GM18499 (cell line): Measurements from ENCODE around the gene SPP1.
"Not testable (repeated sequence)": the region's sequence is repeated elsewhere in the genome, so short reads cannot be mapped to it uniquely, and the experiment has no call there.

Experiments used
- ATAC-seq: cut with Tn5 transposase; IDR thresholded peaks from one replicate; pipeline ENCODE4 v1.9.1; 2021; ENCODE audit warnings: moderate number of reproducible peaks; ENCODE audit not compliant: insufficient read depth, unreplicated experiment

SPP1 gene

DNA sequence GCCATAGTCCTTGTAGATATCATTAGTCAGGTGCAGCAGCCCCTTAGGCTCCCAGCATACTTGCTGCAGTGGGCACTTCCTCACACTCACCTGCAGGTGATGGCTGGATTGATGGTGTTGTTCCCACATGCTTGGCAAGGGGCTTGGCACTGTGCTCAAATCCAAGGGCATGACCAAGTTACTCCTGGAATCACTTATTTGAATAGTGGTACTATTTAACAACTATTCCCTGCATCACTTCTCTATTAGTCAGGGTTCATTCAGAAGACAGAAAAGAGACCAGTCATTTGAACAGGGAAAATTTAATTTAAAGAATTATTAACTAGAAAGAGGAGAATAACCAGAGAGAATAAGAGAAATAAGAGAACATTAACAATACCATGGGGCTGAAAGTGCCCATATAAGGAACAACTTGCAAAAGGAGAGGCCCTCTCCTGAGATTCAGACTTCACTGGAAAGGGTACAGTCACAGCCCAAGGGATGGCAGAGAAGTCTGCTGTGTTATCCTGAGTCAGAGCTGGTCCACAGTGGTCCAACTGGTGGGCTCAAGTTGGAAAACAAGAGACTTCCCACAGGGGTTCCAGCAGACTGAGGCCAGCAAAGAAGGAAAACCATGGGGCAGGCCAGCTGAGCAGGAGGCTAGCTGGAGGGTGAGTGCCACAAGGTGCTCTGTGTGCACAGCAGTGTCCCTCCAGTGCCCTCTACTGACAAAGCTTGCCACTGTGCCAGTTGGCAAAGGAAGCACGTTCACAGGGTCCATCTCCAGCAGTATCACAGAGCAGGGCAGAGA, 9.8 kb downstream of the SPP1 start:
- ATAC-seq, result no peak

DNA sequence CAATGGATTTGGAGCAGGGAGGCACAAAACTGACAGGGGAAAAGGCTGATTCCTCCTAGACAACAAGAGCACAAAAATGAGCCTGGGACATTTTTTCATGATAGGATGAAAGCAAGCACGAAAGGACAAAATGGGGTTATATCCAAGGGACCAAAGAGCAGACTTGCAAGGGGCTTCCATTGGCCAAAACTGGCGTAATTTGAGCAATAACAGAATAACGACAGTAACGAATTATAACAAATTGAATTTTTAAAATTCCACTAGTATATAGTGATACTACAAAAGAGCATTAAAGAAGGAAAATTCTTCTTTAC, 10.3 kb downstream of the SPP1 start:
- no peak for ATAC-seq

DNA sequence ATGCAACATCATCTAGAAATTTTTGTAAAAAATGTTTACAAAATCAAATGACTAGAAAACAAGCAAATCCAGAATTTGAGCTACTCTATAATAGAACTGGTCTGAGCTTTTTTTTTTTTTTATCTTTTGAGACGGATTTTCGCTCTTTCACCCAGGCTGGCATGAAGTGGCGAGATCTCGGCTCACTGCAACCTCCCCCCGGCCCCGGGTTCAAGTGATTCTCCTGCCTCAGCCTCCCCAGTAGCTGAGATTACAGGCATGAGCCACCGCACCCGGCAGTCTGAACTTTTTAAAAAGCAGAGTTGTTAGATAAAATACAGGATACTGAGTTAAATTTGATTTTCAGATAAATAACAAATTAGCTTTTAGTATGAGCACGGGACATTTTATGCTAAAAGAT, 11.0 kb downstream of the SPP1 start:
- no peak for ATAC-seq

DNA sequence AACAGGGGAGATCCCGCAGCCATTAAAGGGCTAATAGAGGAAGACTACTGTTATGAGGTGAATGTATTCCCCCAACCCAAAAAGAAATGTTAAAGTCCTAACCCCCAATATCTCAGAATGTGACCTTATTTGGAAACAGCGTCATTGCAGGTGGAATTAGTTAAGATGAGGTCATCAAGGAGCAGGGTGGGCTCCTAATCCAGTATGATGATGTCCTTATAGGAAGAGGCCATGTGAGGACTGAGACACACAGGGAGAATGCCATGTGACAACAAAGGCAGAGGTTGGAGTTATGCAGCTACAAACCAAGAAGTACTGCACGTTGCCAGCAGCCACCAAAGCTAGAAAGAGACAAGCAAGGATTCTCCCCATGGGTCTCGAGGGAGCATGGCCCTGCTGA, 14.3 kb downstream of the SPP1 start:
- ATAC-seq, result no peak

DNA sequence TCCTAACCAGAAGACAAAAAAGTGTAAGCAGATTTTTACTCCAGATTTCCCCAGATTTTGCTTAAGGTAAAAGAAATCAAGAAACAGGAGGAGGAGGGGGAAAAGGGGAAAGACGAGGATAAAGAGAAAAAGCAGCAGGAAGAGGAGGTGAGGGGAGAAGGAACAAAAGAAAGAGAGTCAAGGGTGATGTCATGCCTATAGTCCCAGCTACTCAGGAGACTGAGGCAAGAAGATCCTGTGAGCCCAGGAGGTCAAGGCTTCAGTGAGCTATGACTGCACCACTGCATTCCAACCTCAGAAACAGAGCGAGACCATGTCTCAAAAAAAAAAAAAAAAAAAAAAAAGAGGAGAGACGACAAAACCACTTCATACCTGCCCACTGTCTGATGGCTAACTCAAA, 19.9 kb downstream of the SPP1 start:
- ATAC-seq, result no peak

DNA sequence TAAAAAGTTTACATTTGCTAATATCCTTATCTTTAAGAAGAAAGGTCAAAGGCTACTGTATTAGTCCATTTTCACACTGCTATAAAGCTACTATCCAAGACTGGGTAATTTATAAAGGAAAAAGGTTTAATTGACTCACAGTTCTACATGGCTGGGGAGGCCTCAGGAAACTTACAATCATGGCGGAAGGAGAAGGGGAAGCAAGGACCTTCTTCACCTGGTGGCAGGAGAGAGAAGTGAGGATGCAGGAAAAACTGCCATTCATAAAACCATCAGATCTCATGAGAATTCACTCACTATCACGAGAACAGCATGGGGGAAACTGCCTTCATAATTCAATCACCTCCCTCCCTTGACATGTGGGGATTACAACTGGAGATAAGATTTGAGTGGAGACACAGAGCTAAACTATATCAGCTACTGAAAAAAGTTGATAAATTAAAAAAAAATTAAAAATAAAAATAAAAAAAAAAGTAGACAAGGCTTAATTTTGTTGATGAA, 23.7 kb downstream of the SPP1 start:
- not testable (repeated sequence) for ATAC-seq

DNA sequence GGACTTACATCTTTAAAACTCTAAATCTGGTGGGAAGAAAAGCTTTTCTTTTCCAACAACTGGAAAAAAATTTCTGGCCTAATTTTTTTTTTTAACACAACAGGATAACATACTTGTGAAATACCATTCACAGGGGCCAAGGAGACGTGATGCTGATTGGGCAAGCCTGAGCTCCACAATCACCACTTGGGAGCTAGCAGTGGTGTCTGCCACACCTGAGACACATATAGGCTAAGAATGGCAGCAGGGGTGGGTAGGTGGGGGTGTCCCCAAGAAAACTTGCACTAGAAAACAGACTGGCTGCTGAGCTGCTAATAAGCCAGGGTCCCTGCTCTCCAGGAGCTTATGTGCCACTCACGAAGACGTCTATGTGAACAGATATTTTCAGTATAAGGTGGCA, 26.4 kb downstream of the SPP1 start:
- ATAC-seq, result no peak

DNA sequence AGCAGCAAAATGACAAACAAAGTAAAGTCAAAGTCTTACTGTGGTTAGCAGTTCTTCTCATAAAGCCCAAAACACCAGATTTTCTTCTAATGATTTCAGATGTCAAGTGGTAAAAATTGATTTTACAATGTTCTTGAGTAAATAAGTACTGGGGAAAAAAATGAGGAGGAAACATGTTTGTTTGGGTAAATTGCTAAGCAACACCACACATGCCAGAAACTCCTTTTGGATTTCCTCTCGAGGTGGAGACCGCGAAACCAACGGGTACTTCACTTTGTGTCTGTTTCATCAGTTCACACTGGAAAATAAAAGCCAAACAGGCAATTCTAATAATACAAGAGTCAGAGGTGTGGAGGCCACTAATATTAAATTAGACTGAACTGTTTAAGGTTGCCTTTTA, 27.3 kb downstream of the SPP1 start:
- ATAC-seq, result no peak

DNA sequence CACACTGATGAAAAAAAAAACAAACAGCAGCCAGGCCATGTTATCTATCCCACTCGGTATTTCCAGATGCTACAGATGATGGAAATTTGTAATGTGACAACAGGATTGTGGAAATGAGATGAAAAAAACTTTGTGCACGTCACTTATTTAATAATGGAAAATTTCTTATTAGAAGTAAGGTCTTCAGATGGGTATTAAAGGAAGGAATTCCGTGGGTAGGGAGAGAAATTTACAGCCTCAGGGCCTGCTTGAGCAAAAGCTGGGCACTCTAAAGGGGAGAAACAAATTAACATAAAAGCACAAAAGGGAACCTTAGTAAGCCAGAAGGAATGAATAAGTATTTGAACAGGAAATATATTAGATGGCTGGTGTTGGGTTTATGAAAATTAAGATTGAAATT, 27.7 kb downstream of the SPP1 start:
- no peak for ATAC-seq

DNA sequence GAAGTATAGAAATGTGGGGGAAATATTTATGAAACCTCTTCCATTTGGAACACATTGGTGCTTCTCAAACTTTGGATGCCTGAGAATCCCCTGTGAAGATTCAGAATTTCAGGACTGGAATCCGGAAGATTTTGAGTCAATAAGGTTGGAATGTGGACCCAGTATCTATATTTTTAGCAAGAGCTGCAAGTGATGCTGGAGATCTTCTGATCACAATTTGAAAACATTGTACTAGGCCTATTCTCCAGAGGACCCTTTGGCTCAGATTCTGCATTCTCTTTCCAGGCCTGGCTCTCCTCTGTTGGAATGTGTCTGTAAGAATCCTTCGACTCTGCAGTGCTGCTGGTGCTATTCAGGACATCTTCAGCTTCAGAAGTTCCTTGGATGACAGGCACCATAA, 29.6 kb downstream of the SPP1 start:
- no peak for ATAC-seq

DNA sequence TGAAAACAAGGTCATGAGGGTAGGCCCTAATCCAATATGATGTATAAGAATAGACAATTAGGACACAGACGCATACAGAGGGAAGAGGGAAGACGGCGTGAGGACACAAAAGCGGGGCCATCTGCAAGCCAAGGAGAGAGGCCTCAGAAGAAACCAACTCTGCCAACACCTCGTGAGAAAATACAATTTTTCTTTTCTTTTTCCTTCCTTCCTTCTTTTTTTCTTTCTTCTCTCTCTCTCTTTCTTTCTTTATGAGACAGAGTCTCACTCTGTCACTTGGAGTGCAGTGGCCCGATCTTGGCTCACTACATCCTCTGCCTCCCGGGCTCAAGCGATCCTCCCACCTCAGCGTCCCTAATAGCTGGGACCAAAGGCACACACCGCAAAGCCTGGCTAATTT, 30.4 kb downstream of the SPP1 start:
- ATAC-seq, result no peak

DNA sequence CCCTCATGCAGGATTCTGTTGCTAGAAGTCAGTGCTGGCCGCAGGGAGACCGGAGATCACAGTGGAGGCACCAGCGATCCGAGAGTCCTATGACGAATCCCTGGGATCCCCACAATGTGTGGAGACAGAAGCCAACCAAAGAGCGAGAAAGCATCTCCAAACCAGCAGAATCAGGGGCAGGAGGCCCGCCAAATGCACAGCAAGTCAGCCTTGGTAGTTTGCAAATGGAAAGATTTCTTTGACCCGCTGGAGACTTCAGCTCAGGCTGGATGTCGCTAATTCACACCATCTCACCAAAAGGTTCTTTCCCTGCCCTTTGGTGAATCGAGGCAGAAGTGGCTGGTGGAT, 31.4 kb downstream of the SPP1 start:
- no peak for ATAC-seq

DNA sequence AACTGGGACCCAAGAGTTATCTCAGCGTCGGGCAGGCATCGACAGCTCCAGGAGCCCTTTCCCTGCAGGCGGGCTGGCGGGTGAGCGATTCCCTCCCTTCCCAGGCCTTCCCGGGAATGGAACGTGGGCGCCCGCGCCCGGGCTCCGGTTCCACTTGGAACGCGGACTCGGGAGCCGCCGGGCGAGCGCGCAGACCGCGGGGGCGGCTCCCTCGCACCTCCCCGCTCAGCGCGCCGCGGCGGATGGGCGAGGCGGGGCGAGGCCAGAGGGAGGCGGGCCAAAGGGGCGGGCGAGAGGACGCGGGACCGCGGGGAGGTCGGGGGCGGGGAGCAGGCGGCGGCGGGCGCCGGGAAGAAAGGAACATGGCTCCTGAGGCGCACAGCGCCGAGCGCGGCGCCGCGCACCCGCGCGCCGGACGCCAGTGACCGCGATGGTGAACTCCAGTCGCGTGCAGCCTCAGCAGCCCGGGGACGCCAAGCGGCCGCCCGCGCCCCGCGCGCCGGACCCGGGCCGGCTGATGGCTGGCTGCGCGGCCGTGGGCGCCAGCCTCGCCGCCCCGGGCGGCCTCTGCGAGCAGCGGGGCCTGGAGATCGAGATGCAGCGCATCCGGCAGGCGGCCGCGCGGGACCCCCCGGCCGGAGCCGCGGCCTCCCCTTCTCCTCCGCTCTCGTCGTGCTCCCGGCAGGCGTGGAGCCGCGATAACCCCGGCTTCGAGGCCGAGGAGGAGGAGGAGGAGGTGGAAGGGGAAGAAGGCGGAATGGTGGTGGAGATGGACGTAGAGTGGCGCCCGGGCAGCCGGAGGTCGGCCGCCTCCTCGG, 32.0 kb downstream of the SPP1 start, which contains the start of gene PKD2:
Gene PKD2 (plus strand): TSS at position 332 of the 818 bp plus-strand sequence. CDS start 99 bp downstream, at position 431.
- peak; percentile 44 for ATAC-seq

DNA sequence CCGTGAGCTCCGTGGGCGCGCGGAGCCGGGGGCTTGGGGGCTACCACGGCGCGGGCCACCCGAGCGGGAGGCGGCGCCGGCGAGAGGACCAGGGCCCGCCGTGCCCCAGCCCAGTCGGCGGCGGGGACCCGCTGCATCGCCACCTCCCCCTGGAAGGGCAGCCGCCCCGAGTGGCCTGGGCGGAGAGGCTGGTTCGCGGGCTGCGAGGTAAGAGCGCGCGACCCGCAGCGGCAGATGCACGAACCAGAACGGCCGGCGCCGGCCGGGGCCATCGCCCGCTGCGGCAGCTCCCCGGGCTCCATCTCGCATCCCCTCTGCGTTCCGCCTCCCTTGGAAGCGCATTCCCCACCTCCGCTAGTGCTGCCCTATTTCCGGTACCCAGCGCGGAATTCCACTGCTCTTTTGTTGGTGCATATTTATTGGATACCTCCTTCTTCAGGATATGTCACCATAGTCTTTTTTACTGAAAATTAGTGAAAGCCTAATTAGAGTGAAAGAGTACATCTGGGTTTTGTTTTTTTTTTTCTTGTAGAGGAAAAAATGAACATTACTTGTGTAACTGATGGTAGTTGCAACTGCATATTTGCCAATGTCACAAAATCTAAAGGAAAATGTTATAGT, 32.7 kb downstream of the SPP1 start:
- ATAC-seq, result peak; percentile 15

DNA sequence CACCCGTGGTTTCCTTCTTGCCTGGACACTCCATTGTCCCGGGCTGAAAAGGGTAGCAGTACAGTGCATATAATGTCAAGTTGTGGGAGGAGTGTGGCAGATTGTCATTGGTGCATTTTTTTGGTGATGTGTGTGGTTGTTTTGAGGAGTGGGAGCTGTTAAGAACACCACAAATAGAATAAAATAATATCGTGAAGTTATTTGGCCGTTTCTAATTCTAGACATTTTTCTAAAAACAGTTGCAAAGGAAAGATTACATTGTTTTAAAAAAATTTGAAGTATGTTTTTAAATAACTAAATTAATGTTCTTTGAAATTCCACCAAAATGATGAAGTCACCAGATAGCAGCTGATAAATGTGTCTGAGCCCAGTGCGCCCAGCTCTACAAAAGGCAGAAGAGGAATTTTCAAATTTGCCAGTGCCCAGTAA, 33.2 kb downstream of the SPP1 start:
- no peak for ATAC-seq

DNA sequence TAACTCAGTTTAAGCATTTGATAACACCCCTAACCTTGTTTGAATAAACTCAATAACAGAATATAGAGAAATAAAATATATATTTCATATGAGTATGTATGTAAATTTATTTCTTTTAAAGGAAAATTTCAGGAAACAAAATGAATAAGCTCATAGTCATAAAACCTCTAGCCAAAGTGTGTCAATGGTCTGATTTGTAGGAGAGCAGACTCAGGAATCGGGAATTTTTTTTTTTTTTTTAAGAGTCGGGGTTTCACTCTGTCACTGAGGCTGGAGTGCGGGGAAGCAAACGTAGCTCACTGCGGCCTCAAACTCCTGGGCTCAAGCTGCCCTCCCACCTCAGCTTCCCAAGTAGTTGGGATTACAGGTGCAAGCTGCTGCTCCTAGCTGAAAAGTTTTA, 34.4 kb downstream of the SPP1 start:
- ATAC-seq, result no peak

DNA sequence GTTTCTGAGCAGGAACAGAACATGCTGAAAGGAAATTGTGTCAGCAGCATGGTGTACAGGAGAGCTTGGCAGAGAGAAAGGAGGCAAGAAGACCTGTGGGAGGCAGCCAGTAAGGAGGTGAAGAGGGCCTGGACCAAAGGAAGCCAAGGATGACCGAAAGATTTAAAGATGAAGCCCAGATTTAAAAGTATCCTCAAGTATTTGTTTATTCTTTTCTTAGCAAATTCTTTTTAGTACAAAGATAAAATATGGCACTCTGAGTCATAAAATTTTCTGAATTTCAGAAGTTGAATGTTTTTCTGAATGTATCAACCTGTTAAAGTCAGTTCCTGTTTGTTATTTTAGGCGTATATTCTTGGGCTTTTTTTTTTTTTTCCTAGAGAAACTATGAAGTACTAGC, 35.5 kb downstream of the SPP1 start:
- no peak for ATAC-seq

DNA sequence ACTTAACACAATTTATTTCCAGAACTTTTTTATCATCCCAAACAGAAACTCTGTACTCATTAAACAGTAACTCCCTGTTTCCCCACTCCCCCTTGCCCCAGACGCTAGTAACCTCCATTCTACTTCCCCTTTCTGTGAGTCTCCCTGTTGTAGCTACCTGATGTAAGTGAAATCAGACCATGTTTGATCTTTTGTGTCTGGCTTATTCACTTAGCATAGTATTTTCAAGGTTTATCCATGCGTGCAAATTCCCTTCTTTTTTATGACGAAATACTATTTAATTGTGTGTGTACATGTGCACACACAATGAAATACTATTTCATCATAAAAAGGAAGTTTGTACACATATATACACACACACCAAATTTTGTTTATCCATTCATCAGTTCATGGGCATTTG, 37.1 kb downstream of the SPP1 start:
- peak; percentile 48 for ATAC-seq

DNA sequence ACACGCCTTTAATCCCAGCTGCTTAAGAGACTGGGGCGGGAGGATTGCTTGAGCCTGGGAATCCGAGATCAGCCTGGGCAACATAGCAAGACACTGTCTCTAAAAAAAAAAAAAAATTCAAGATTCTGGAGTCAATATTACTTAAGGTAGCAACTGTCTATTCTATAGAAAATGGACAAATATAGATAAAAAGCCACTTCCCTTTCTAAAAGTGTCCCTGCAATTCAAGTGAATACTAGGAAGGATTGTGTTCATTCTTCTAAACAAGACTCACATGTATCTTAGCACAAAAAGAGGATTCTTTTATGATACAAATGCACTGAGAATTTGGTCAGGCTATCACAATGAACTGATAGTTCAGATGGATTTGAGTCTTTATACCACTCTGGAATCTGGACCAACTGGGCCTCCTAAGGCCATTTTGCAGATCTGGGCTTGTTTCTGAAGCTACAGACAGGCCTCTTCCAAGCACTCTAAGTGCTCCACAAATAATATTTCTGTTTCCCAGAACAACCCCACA, 38.9 kb downstream of the SPP1 start:
- no peak for ATAC-seq

DNA sequence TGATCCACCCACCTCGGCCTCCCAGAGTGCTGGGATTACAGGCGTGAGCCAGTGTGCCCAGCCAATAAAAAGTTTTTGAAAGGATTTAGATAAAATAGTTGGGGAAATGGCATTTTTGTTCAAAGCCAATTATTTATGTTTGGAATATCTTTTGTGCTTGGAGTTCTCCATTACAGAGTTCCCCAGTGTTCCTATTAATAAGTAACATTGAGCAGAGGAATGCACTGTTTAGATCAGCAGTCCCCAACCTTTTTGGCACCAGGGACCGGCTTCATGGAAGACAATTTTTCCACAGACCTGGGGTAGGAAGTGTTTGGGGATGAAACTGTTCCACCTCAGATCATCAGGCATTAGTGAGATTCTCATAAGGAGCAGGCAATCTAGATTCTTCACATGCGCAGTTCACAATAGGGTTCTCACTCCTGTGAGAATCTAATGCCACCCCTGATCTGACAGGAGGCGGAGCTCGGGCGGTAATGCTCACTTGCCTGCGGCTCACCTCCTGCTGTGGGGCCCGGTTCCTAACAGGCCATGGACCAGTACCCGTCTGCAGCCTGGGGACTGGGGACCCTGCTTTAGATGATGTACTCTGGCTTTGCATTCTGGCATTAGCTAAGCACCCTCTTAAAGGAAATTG, 40.3 kb downstream of the SPP1 start:
- no peak for ATAC-seq
